H9 (cell line): ENCODE measurements around the gene PCSK6. TPM values are rescaled to one million over a fixed set of nuclear protein-coding genes. Genes with fewer than 3 reads are reported as not detected.

ENCODE experiments used
- DNase-seq: peaks from one replicate; pipeline ENCODE4 v3.0.0-alpha.2; 2017
- H2AFZ ChIP-seq: one replicate; pipeline ENCODE4 v1.6.1; 2013; ENCODE audit warnings: mild to moderate bottlenecking, low read length, control low read depth, moderate library complexity
- H2AK5ac ChIP-seq: 2 replicates; pipeline ENCODE4 v1.6.1; 2013; ENCODE audit warnings: low read length, control low read depth, mixed read lengths; ENCODE audit not compliant: insufficient read length
- H2BK120ac ChIP-seq: one replicate; pipeline ENCODE4 v1.6.1; 2013; ENCODE audit warnings: low read depth, mild to moderate bottlenecking, low read length, control low read depth, inconsistent platforms; ENCODE audit not compliant: poor library complexity, severe bottlenecking
- H2BK12ac ChIP-seq: 2 replicates; pipeline ENCODE4 v1.6.1; 2013; ENCODE audit warnings: low read length, control low read depth, mixed read lengths, low read depth; ENCODE audit not compliant: insufficient read length
- H2BK15ac ChIP-seq: 2 replicates; pipeline ENCODE4 v1.6.1; 2013; ENCODE audit warnings: low read depth, low read length, control low read depth
- H2BK20ac ChIP-seq: one replicate; pipeline ENCODE4 v1.6.1; 2013; ENCODE audit warnings: low read depth, mild to moderate bottlenecking, low read length, control low read depth, inconsistent platforms; ENCODE audit not compliant: poor library complexity, severe bottlenecking
- H2BK5ac ChIP-seq: 2 replicates; pipeline ENCODE4 v1.6.1; 2013; ENCODE audit warnings: low read length, control low read depth, mixed read lengths; ENCODE audit not compliant: insufficient read length
- H3K14ac ChIP-seq: 2 replicates; pipeline ENCODE4 v1.6.1; 2013; ENCODE audit warnings: low read length, control low read depth; ENCODE audit not compliant: insufficient read depth
- H3K18ac ChIP-seq: 2 replicates; pipeline ENCODE4 v1.6.1; 2013; ENCODE audit warnings: low read depth, mild to moderate bottlenecking, mixed read lengths, low read length, control low read depth; ENCODE audit not compliant: insufficient read length
- H3K23ac ChIP-seq: 2 replicates; pipeline ENCODE4 v1.6.1; 2013; ENCODE audit warnings: low read length, control low read depth, mixed read lengths, low read depth; ENCODE audit not compliant: insufficient read length
- H3K23me2 ChIP-seq: 2 replicates; pipeline ENCODE4 v1.6.1; 2013; ENCODE audit warnings: low read depth, mild to moderate bottlenecking, mixed read lengths, low read length, control low read depth; ENCODE audit not compliant: insufficient read length, poor library complexity, severe bottlenecking
- H3K27ac ChIP-seq: 2 replicates; pipeline ENCODE4 v1.5.1; 2013; ENCODE audit warnings: low read length, control low read depth, mixed read lengths, low read depth; ENCODE audit not compliant: insufficient read length
- H3K27me3 ChIP-seq: 2 replicates; pipeline ENCODE4 v1.6.1; 2013; ENCODE audit warnings: low read length, control low read depth, inconsistent platforms; ENCODE audit not compliant: insufficient read depth
- H3K4ac ChIP-seq: 2 replicates; pipeline ENCODE4 v1.6.1; 2013; ENCODE audit warnings: low read depth, mild to moderate bottlenecking, control low read depth, inconsistent platforms, low read length, moderate library complexity
- H3K4me1 ChIP-seq: 2 replicates; pipeline ENCODE4 v1.6.1; 2013; ENCODE audit warnings: low read length, control low read depth, inconsistent platforms; ENCODE audit not compliant: insufficient read depth
- H3K4me2 ChIP-seq: 2 replicates; pipeline ENCODE4 v1.6.1; 2013; ENCODE audit warnings: low read length, control low read depth, mixed read lengths; ENCODE audit not compliant: insufficient read length, insufficient read depth
- H3K56ac ChIP-seq: 2 replicates; pipeline ENCODE4 v1.6.1; 2013; ENCODE audit warnings: low read depth, mild to moderate bottlenecking, mixed read lengths, low read length, control low read depth; ENCODE audit not compliant: insufficient read length
- H3K79me1 ChIP-seq: 2 replicates; pipeline ENCODE4 v1.6.1; 2013; ENCODE audit warnings: low read depth, mild to moderate bottlenecking, moderate library complexity, low read length, control low read depth, inconsistent platforms; ENCODE audit not compliant: insufficient read depth, poor library complexity, severe bottlenecking
- H3K79me2 ChIP-seq: 2 replicates; pipeline ENCODE4 v1.6.1; 2013; ENCODE audit warnings: low read length, control low read depth, inconsistent platforms; ENCODE audit not compliant: insufficient read depth
- H3K9ac ChIP-seq: 2 replicates; pipeline ENCODE4 v1.6.1; 2013; ENCODE audit warnings: low read length, control low read depth, mixed read lengths; ENCODE audit not compliant: insufficient read length; ENCODE audit errors: extremely low read depth
- H3K9me3 ChIP-seq: one replicate; pipeline ENCODE4 v1.6.1; 2013; ENCODE audit warnings: low read depth, low read length, inconsistent platforms; ENCODE audit not compliant: control insufficient read depth
- H3T11ph ChIP-seq: one replicate; pipeline ENCODE4 v1.6.1; 2013; ENCODE audit warnings: mild to moderate bottlenecking, low read length, control low read depth, inconsistent platforms
- H4K20me1 ChIP-seq: one replicate; pipeline ENCODE4 v1.6.1; 2013; ENCODE audit not compliant: control insufficient read depth, insufficient read length, insufficient read depth
- H4K5ac ChIP-seq: 2 replicates; pipeline ENCODE4 v1.6.1; 2013; ENCODE audit warnings: low read depth, mild to moderate bottlenecking, mixed read lengths, low read length, control low read depth; ENCODE audit not compliant: insufficient read length
- H4K8ac ChIP-seq: replicated peaks from 2 replicates; pipeline ENCODE4 v1.6.1; 2013; ENCODE audit warnings: low read length, control low read depth, mixed read lengths, low read depth; ENCODE audit not compliant: insufficient read length
- H4K91ac ChIP-seq: 2 replicates; pipeline ENCODE4 v1.6.1; 2013; ENCODE audit warnings: low read depth, mild to moderate bottlenecking, moderate library complexity, mixed read lengths, low read length, control low read depth; ENCODE audit not compliant: insufficient read length
- H3K27ac Mint-ChIP-seq, 3 experiments: 2 replicates in 2 of 3; 3 replicates in 1 of 3; pipeline ENCODE4 v1.8.0; 2020 to 2021; ENCODE audit warnings: mixed read lengths in 3 of 3, mild to moderate bottlenecking in 1 of 3, moderate library complexity in 1 of 3
- H3K27me3 Mint-ChIP-seq: 2 replicates; pipeline ENCODE4 v1.8.0; 2021; ENCODE audit warnings: low read depth, mild to moderate bottlenecking, moderate library complexity, mixed read lengths
- H3K36me3 Mint-ChIP-seq, 3 experiments: 2 replicates in 2 of 3; 3 replicates in 1 of 3; pipeline ENCODE4 v1.8.0; 2020 to 2021; ENCODE audit warnings: low read depth in 3 of 3, mixed read lengths in 3 of 3; ENCODE audit not compliant: insufficient read depth in 1 of 3
- H3K4me1 Mint-ChIP-seq, 2 experiments: 2 replicates each; pipeline ENCODE4 v1.8.0; 2020; ENCODE audit warnings: mixed read lengths in 2 of 2
- H3K4me3 Mint-ChIP-seq, 2 experiments: 2 replicates in 1 of 2; 3 replicates in 1 of 2; pipeline ENCODE4 v1.8.0; 2020 to 2021; ENCODE audit warnings: mild to moderate bottlenecking in 2 of 2, mixed read lengths in 2 of 2, moderate library complexity in 1 of 2
- H3K9me3 Mint-ChIP-seq, 2 experiments: 2 replicates in 1 of 2; 3 replicates in 1 of 2; pipeline ENCODE4 v1.8.0; 2020; ENCODE audit warnings: mild to moderate bottlenecking in 2 of 2, mixed read lengths in 2 of 2, moderate library complexity in 1 of 2
- CTCF ChIP-seq: fragments of 200-600 bp; sonication (generic); conservative IDR thresholded peaks from 3 replicates; pipeline ENCODE4 v1.8.0; 2021; ENCODE audit warnings: antibody characterized with exemption, mild to moderate bottlenecking
- WGBS: extraction: QIAGEN DNeasy Blood & Tissue Kit; methylation state at CpG from one replicate; pipeline ENCODE4 v1.1.7; 2013; ENCODE audit warnings: missing lambda C conversion rate, low lambda C conversion rate, mixed read lengths; ENCODE audit not compliant: insufficient read length; ENCODE audit errors: extremely low coverage; 5-methylcytosine and 5-hydroxymethylcytosine counted together
- total RNA-seq: library from RNA; stranded (reverse); gene quantifications from 2 replicates; pipeline ENCODE4 v1.2.1, GENCODE V29; 2021

PCSK6 gene
- total RNA-seq, 1 experiment from 2014 or later: 4.0 TPM

- Histone ChIP-seq H3K23ac (no peak overlapping the region), H3T11ph (no peak overlapping the region), H3K4ac (no peak overlapping the region), H2BK12ac (no peak overlapping the region), H4K5ac (no peak overlapping the region), H3K79me1 (no peaks in the 10 kb centered on the region), H2BK120ac (no peak overlapping the region), H3K14ac (no peak overlapping the region), H3K4me1 (no peaks in the 10 kb centered on the region), H3K9ac (no peak overlapping the region), H4K8ac (no peak overlapping the region), H2BK15ac (no peak overlapping the region), H3K27me3 (no peaks in the 10 kb centered on the region), H3K9me3 (no peaks in the 10 kb centered on the region), H3K56ac (no peak overlapping the region), H3K79me2 (no peaks in the 10 kb centered on the region), H3K27ac (no peak overlapping the region), H2AK5ac (no peak overlapping the region), H4K91ac (no peak overlapping the region), H2AFZ (no peak overlapping the region), H4K20me1 (no peaks in the 10 kb centered on the region), H2BK20ac (no peak overlapping the region), H2BK5ac (no peak overlapping the region), H3K23me2 (no peaks in the 10 kb centered on the region), H3K18ac (no peak overlapping the region), H3K4me2 (no peak overlapping the region)
- TF ChIP-seq CTCF: no peak
- peaks cover 4% of the 10 kb centered on the region for H3K27me3 Mint-ChIP-seq
- H3K27ac Mint-ChIP-seq: no peak overlapping the region
- H3K9me3 Mint-ChIP-seq: 0 out of 5 replicates have a peak, but pooled peaks cover 0 to 2% of the 10 kb centered on the region in 2 experiments
- peaks cover 0 to 7% of the 10 kb centered on the region in 2 experiments; a peak in 1 of 4 replicates for H3K4me1 Mint-ChIP-seq
- WGBS: no CpG with 5 or more reads among the region's 8 CpGs
- no peak overlapping the region for H3K4me3 Mint-ChIP-seq
- H3K36me3 Mint-ChIP-seq: no peaks in the 10 kb centered on the region
- DNase-seq: peak; percentile 4
Observed at GRCh38 chr15:101510212-101511197, 21.0 kb upstream of the PCSK6 start.
